ENCODE results near the gene EME1.

Gene EME1

GRCh38 chr17:50364061-50364458 is 9.0 kb upstream of the EME1 start:
- DNase-seq: no peak

- DNase-seq: no peak
Measured at GRCh38 chr17:50364715-50365114, 8.3 kb upstream of the EME1 start.

GRCh38 chr17:50365165-50365564 is 7.9 kb upstream of the EME1 start:
- no peak for DNase-seq

- DNase-seq: no peak
Measured at GRCh38 chr17:50365649-50366393, 7.2 kb upstream of the EME1 start.

- DNase-seq: no peak
Measured at GRCh38 chr17:50367401-50367800, 5.6 kb upstream of the EME1 start.

GRCh38 chr17:50370052-50370451 is 3.0 kb upstream of the EME1 start:
- no peak for DNase-seq

- DNase-seq: no peak
Measured at GRCh38 chr17:50371526-50371925, 1.5 kb upstream of the EME1 start.

GRCh38 chr17:50372222-50372757 is 739 bp upstream of the EME1 start:
- no peak for DNase-seq

GRCh38 chr17:50373705-50374104 is 676 bp downstream of the EME1 start:
- no peak for DNase-seq

GRCh38 chr17:50375858-50376538 is 3.0 kb downstream of the EME1 start:
- DNase-seq: no peak

- DNase-seq: no peak
Measured at GRCh38 chr17:50379351-50380132, 6.5 kb downstream of the EME1 start.

GRCh38 chr17:50380369-50381259 is 7.6 kb downstream of the EME1 start:
- DNase-seq: no peak

GRCh38 chr17:50381260-50381815 is 8.3 kb downstream of the EME1 start:
- DNase-seq: no peak

GRCh38 chr17:50381920-50382319 is 8.9 kb downstream of the EME1 start:
- no peak for DNase-seq

GRCh38 chr17:50382931-50383330 is 9.9 kb downstream of the EME1 start:
- DNase-seq: no peak

GRCh38 chr17:50386510-50386909 is 13.5 kb downstream of the EME1 start:
- no peak for DNase-seq

- no peak for DNase-seq
Measured at GRCh38 chr17:50388728-50389127, 15.7 kb downstream of the EME1 start.

GRCh38 chr17:50389534-50389933 is 16.5 kb downstream of the EME1 start:
- DNase-seq: no peak

- no peak for DNase-seq
Measured at GRCh38 chr17:50392621-50393020, 19.6 kb downstream of the EME1 start.

GRCh38 chr17:50393700-50394099 is 20.7 kb downstream of the EME1 start:
- no peak for DNase-seq

GRCh38 chr17:50394711-50395110 is 21.7 kb downstream of the EME1 start:
- no peak for DNase-seq

Data from midbrain (tissue), 1 donor.